Caco-2 (cell line): ENCODE results near the gene FUT7. TPM values are rescaled to one million over a fixed set of nuclear protein-coding genes. Genes with fewer than 3 reads are reported as not detected.

Experiments
- BruUV-seq: library from RNA; stranded (reverse); fragments of 400-500 nt; replicated peaks from 2 replicates; lab custom pipeline; 2021; lab: Mats Ljungman, UMichigan
- CTCF ChIA-PET: fragments of 300-600 bp; sonication (Branson Sonifier 250); formaldehyde crosslinking; loops from one replicate; lab custom pipeline; 2022; ENCODE audit warnings: antibody characterized with exemption; lab: Charles Lee
- POLR2A ChIA-PET: fragments of 300-600 bp; sonication (Branson Sonifier 250); formaldehyde crosslinking; loops from one replicate; lab custom pipeline; 2022; ENCODE audit warnings: antibody characterized with exemption; lab: Charles Lee
- DNase-seq, 2 experiments: peaks; one replicate each; pipeline versions ENCODE4 v3.0.0 to v3.0.0-alpha.2; 2020 to 2022
- H3K27me3 ChIP-seq: replicated peaks from 2 replicates; pipeline ENCODE4 v1.6.0; 2011; ENCODE audit warnings: low read length; ENCODE audit not compliant: control insufficient read depth, insufficient read depth
- H3K36me3 ChIP-seq: 2 replicates; pipeline ENCODE4 v1.5.1; 2011; ENCODE audit warnings: low read length; ENCODE audit not compliant: control insufficient read depth, insufficient read depth
- H3K4me1 ChIP-seq: fragments of 250-450 bp; sonication (Bioruptor Pico); 2 replicates; pipeline ENCODE4 v1.5.1; 2020; ENCODE audit warnings: mild to moderate bottlenecking
- H3K4me3 ChIP-seq: 2 replicates; pipeline ENCODE4 v1.5.1; 2011; ENCODE audit warnings: low read depth, mild to moderate bottlenecking, control low read depth, low read length
- H3K9me3 ChIP-seq: fragments of 250-450 bp; sonication (Bioruptor Pico); 2 replicates; pipeline ENCODE4 v1.5.1; 2020; ENCODE audit warnings: mild to moderate bottlenecking, moderate library complexity
- H3K27ac Mint-ChIP-seq: one replicate; pipeline ENCODE4 v1.8.0; 2022; ENCODE audit warnings: mixed read lengths; ENCODE audit not compliant: unreplicated experiment
- H3K27me3 Mint-ChIP-seq: one replicate; pipeline ENCODE4 v1.8.0; 2022; ENCODE audit warnings: mixed read lengths; ENCODE audit not compliant: insufficient read depth, unreplicated experiment
- H3K36me3 Mint-ChIP-seq: one replicate; pipeline ENCODE4 v1.8.0; 2022; ENCODE audit warnings: mild to moderate bottlenecking, mixed read lengths; ENCODE audit not compliant: insufficient read depth, unreplicated experiment
- H3K4me1 Mint-ChIP-seq: one replicate; pipeline ENCODE4 v1.8.0; 2022; ENCODE audit warnings: low read depth, mixed read lengths; ENCODE audit not compliant: unreplicated experiment
- H3K4me3 Mint-ChIP-seq: one replicate; pipeline ENCODE4 v1.8.0; 2022; ENCODE audit warnings: mild to moderate bottlenecking, moderate library complexity, mixed read lengths; ENCODE audit not compliant: unreplicated experiment
- H3K9me3 Mint-ChIP-seq: one replicate; pipeline ENCODE4 v1.8.0; 2022; ENCODE audit warnings: mixed read lengths; ENCODE audit not compliant: unreplicated experiment
- intact Hi-C: fragments of 100-400 bp; cut with micrococcal nuclease; formaldehyde crosslinking; loops from one replicate; pipeline ENCODE4 v1.10.0; 2022; ENCODE audit not compliant: unreplicated experiment
- total RNA-seq: library from RNA; stranded (reverse); gene quantifications from 2 replicates; pipeline ENCODE4 v1.2.3, GENCODE V29; 2022
- TF ChIP-seq, protein P1 (sequence below), 2 experiments: fragments of 200-600 bp in 1 of 2; IDR thresholded peaks; 1 replicate in 1 of 2; 2 replicates in 1 of 2; pipeline versions ENCODE4 v1.5.1 to v1.8.0; 2011 to 2022; ENCODE audit warnings: antibody characterized with exemption in 1 of 2, control low read depth in 1 of 2, inconsistent platforms in 1 of 2, low read depth in 1 of 2, low read length in 1 of 2, mild to moderate bottlenecking in 1 of 2, moderate library complexity in 1 of 2; ENCODE audit not compliant: insufficient read depth in 1 of 2, severe bottlenecking in 1 of 2, unreplicated experiment in 1 of 2

The FUT7 gene
- total RNA-seq, 1 experiment from 2014 or later = not detected

- Mint-ChIP-seq H3K36me3 (peaks cover 24% of the 10 kb centered on the region), H3K27me3 (no peaks in the 10 kb centered on the region), H3K27ac (no peak overlapping the region), H3K4me1 (peaks cover 10% of the 10 kb centered on the region), H3K9me3 (no peaks in the 10 kb centered on the region), H3K4me3 (no peak overlapping the region)
- Histone ChIP-seq H3K4me1 (peaks cover 15% of the 10 kb centered on the region), H3K4me3 (no peak overlapping the region), H3K27me3 (no peaks in the 10 kb centered on the region), H3K36me3 (0 out of 2 replicates have a peak, but pooled peaks cover 2% of the 10 kb centered on the region), H3K9me3 (no peaks in the 10 kb centered on the region)
- intact Hi-C loops = no loop called here
- POLR2A ChIA-PET = interaction anchor here (0.5 kb wide), 1 partner anchor 340 kb away, joined by 10 read pairs; no protein-coding TSS in a partner anchor
- CTCF ChIA-PET = interaction anchor here (0.5 to 3.9 kb wide), 4 partner anchors 9 to 36 kb away, joined by 5 to 57 read pairs (median 6); partner anchors contain the start of gene NPDC1
- DNase-seq = no peak
- BruUV-seq = no TSS peak
- TF ChIP-seq, protein P1, sequence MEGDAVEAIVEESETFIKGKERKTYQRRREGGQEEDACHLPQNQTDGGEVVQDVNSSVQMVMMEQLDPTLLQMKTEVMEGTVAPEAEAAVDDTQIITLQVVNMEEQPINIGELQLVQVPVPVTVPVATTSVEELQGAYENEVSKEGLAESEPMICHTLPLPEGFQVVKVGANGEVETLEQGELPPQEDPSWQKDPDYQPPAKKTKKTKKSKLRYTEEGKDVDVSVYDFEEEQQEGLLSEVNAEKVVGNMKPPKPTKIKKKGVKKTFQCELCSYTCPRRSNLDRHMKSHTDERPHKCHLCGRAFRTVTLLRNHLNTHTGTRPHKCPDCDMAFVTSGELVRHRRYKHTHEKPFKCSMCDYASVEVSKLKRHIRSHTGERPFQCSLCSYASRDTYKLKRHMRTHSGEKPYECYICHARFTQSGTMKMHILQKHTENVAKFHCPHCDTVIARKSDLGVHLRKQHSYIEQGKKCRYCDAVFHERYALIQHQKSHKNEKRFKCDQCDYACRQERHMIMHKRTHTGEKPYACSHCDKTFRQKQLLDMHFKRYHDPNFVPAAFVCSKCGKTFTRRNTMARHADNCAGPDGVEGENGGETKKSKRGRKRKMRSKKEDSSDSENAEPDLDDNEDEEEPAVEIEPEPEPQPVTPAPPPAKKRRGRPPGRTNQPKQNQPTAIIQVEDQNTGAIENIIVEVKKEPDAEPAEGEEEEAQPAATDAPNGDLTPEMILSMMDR (IDR thresholded peaks at IDR 0.05; ENCODE audit: insufficient read depth in 1 of 2, low read depth in 1 of 2, low read length in 1 of 2, severe bottlenecking in 1 of 2, unreplicated experiment in 1 of 2) = no peak
These were observed 32.9 kb upstream of the FUT7 start for GRCh38 chr9:137064880-137065164.

DNA sequence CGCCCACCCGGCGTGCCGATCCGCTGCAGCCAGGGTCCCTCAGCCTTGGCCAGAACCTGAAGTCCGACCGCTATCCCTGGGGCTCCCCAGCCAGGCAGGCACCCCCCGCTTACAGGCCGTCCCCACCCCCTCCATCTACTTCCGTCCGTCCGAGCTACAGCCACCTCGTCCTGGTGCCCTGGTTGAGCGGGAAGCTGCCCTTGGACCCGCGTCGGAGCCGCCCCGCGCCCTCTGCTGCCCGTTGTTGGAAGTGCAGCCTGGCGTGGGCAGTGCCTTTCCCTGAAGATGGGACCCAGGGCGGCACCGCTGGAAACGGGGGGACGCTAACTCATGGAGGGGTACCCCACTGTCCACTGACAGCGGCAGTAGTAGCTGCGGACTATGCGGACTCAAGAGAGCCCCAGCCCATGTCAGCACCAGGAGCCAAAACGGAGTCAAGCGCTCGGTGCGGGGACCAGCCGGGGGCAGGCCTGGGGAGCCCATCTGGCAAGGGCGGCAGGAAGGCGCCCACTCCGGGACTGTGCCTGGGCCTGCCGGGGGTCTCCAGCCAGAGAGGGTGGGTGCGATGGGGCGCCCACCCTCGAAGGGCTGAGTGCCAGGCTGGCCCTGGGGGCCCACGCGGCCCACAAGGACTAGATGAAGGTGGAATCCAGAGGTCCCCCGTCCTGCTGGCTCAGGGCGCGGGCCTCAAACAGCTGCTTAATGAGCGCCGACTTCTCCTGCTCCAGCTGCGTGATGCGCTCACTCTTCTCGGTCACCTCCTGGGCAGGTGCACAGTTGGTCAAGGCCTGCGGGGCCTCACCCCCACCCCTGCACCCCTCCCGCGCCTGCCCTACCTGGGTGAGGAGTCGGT lies 32.4 kb upstream of the FUT7 start:
- intact Hi-C loops = no loop called here

More for the DNA sequence above, 32.4 kb upstream of the FUT7 start:
- no peaks in the 10 kb centered on the region for H3K9me3 ChIP-seq
- POLR2A ChIA-PET = interaction anchor here (0.5 to 0.6 kb wide), 2 partner anchors 56 to 339 kb away, joined by 7 to 10 read pairs; no protein-coding TSS in a partner anchor
- H3K36me3 ChIP-seq = 0 out of 2 replicates have a peak, but pooled peaks cover 2% of the 10 kb centered on the region
- Mint-ChIP-seq H3K27me3 (no peaks in the 10 kb centered on the region), H3K4me1 (peaks cover 10% of the 10 kb centered on the region), H3K4me3 (no peak overlapping the region), H3K36me3 (peaks cover 24% of the 10 kb centered on the region), H3K9me3 (no peaks in the 10 kb centered on the region), H3K27ac (no peak overlapping the region)
- peak in 1 of 2 experiments; percentile 72 for DNase-seq
- no TSS peak for BruUV-seq
- TF ChIP-seq, protein P1 (IDR thresholded peaks at IDR 0.05; ENCODE audit: insufficient read depth in 1 of 2, low read depth in 1 of 2, low read length in 1 of 2, severe bottlenecking in 1 of 2, unreplicated experiment in 1 of 2) = peak; percentile 90 to 94
- CTCF ChIA-PET = interaction anchor here (0.5 to 2.1 kb wide), 14 partner anchors 9 to 222 kb away, joined by 3 to 31 read pairs (median 5); partner anchors contain the start of genes AJM1, ANAPC2, ENTPD2 and MAN1B1
- peaks cover 15% of the 10 kb centered on the region for H3K4me1 ChIP-seq
- H3K27me3 ChIP-seq = no peaks in the 10 kb centered on the region
- H3K4me3 ChIP-seq = no peak overlapping the region
